ENCODE measurements around the gene POLL.

- TF ChIP-seq CTCF (IDR thresholded peaks at IDR 0.05; ENCODE audit: insufficient read depth, low read length) = no peak
- TF ChIP-seq POLR2AphosphoS5 (IDR thresholded peaks at IDR 0.05; ENCODE audit: low read depth) = no peak
Measured at GRCh38 chr10:101563497-101564040, 24.5 kb downstream of the POLL start.
